ENCODE data around the gene SLC38A10.

SLC38A10 gene

DNA sequence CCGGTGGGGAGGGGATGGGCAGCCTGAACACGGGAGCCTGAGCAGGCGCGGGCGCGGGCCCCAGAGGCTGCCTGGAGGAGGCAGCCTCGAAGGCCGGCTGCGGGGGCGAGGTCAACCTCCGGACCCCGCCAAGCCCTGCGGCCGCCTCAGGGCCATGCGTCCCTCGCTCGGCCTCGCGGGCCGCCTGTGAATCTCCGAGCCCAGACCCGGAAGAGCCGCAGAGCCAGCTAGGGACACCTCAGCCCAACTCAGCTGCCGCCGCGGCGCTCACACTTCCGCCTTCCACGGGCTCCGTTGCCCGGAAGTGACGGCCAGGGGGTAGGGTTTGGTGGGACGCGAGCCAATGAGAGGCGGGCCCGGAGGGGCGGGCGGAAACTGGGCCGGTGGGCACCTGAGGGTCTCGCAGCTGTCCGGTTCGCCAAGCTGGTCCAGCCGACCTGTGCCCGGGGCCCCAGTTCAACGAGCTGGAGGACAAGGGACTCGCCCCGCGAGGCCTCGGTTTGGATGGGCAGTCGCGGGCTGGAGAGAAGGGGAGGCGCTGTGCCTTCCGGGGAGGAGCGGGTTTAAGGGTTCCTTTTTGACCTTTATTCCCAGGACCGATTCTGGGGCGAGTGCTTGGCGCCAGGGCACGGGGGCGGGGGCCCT, at the start of gene SLC38A10:
Gene SLC38A10 (minus strand): TSS at position 277 of the 645 bp plus-strand sequence. CDS start 386 bp downstream, outside the sequence.
- peak; percentile 95 for DNase-seq

DNA sequence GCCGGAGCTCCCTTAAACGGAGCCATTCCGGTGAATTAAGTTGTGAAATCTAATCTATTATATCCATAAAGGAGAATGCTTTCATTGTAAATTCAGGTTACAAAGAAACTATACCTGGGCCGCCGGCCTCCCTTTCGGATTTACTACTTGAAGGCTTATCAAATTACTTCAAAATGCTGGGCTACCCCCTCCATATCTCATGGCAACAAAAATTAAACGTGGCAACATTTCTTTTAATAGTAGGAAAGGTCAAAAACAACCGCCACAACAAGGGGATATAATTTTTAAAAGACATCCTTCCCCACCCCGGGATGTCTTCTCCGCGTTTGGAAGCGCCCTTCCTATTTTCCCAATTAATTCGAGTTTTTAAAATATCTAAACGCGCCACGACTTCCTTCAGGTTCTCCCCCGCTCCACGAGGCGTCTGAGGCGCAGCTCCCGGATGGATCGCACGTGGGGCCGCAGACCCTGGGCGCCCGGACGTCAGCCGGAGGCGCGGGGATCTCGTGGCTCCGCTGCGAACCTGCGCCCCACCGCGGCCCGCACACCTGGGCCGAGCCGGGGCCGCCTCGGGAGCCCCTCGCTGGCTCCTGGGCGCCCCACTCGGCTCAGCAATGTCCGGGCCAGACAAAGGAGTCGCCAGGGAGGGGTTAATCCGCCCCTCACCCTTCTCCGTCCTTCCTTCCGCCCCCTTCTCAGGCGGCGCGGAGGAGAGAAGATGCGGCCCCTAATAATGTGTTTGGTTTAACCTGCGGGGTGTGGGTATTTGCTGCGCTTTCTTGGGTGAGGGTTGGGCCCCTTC, 47.4 kb upstream of the SLC38A10 start:
- no peak for DNase-seq

- DNase-seq: no peak
Measured at GRCh38 chr17:81341516-81342268, 46.6 kb upstream of the SLC38A10 start.

DNA sequence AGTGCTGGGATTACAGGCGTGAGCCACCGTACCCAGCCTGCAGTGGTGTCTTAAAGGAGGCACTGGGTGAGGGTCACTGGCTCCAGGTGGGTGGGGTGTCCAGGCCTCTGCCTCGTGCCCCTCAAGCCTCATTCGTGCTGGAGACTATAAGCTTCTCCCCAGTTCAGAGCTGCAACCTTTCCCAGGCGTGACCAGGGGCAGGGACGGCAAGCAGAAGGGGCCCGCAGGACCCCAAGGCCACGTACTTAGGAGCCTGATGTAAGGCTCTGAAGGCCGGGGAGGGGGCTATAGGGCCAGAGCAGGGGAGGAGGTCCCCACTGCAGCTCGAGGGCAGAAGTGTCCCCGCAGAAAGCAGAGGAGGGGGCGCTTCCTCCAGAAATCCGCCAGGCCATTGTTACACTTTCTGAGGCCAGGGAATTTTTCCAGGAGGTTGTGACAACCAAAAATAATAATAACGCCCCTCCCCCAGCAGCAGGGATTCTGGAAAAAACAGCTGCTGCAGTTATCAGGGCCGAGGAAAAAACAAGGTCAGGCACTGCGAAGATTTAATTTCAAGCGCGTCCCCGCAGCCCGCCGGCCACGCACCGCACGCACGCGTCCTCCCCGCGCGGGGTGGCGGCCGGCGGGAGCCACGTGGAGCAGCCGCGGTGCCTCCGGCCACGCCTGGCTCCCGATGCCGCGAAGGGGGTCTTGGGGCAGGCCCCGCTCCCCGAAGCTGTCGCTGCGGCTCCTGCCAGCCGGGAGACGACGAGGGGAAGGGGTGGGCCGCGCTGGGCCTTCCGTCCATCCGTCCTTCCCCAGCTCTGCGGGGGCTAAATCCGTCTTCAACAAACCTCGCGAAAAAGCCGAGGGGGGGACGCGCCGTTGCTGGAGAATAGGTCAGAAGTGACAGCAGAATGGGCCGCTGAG, 45.8 kb upstream of the SLC38A10 start:
- DNase-seq: no peak

DNA sequence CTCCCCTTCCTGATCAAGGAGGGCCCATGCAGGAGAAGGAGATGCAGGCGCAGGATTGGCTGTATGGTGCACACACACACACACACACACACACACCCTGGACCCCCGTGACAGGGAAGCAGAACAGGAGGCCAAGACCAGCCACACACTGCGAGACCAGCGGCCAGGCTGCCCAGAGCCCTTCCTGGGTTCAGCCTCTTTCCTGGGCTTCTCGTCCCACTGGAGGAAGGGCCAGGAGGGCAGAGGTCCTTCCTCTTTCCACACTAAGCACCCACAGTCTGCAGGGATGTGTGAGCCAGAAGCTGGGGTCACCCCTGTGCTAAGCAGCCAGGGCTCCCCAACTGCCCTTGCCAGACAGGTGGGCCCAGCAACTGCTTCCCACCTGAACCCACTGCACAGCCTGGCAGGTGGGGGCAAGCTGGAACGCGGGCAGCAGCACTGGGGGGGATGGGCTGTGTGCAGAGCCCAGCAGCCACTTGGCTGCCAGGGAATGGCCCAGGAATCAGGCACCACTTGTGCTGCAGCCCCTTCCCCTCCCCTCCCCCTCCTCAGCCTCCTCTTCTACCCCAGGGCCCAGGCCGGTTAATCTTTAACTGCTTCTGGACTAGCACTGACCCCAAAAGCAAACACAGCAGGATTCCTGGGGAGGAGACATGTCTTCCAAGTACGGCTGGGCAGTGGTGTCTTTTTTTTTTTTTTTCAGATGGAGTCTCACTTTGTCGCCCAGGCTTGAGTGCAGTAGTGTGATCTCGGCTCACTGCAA, 44.6 kb upstream of the SLC38A10 start:
- no peak for DNase-seq

DNA sequence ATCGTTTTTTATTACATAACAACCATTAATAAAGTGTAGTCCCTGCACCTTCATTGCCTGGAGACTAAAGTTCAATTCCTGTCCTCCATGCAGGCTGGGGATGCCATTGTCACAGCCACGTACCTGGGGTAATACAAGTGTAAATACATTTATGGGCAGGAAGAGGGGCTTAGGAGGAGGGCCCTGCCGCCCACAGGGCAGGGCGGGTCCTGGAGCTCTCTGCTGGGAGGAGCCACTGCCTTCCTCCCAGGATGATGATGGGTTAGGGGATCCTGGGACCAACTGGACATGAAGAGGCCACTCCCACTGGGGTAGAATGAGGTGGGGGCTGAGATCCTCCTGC, 44.1 kb upstream of the SLC38A10 start:
- DNase-seq: no peak

- no peak for DNase-seq
Measured at GRCh38 chr17:81338274-81339190, 43.4 kb upstream of the SLC38A10 start.

GRCh38 chr17:81337476-81337879, 42.4 kb upstream of the SLC38A10 start:
- DNase-seq: peak; percentile 9

DNA sequence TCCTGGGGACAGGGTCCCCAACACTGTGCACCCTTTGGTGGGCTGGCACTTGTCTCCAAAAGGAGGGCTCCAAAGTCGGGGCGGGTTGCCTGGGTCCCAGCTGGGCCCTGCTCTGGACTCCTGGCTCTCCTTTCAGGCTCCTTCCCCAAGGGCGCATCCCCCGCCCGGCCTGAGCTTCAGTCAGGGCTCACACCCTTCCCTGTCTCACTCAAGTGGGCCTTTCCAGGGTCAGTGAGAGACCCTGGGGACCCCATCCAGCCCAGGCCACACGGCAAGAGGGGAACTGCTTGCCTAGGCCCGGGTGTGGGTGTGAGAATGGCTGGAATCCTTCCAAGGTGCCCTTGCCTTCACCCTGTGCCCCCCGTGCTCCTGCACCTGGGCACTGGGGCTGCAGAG, 41.8 kb upstream of the SLC38A10 start:
- DNase-seq: no peak

DNA sequence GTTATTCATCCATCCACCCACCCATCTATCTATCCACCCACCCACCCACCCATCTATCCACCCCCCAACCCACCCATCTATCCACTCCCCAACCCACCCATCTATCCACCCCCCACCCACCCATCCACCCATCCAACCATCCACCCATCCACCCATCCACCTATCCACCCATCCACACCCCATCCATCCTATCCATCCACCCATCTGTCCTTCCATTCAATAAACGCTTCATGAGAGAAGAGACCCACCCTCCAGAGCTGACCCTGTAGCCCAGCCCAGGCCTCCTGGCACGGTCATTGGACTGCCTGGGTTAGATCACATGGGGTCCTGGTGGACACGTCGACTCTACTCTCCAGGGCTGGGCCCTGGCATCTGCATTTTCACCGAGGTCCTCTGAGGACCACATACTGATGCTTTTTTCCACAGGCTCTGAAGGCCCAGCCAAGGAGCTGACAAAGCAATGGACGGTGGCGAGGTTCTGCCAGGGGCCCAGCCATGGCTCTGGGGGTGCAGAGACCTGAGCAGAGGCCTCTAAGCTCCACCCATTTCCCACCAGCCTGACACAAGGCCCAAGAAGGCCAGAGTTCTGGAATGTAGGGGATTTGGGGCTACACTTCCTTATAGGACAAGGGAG, 41.3 kb upstream of the SLC38A10 start:
- no peak for DNase-seq

- DNase-seq: no peak
Measured at GRCh38 chr17:81335773-81336157, 40.7 kb upstream of the SLC38A10 start.

- DNase-seq: no peak
Measured at GRCh38 chr17:81334987-81335772, 40.1 kb upstream of the SLC38A10 start.

- DNase-seq: no peak
Measured at GRCh38 chr17:81334391-81334901, 39.3 kb upstream of the SLC38A10 start.

- DNase-seq: no peak
Measured at GRCh38 chr17:81333616-81334368, 38.7 kb upstream of the SLC38A10 start.

DNA sequence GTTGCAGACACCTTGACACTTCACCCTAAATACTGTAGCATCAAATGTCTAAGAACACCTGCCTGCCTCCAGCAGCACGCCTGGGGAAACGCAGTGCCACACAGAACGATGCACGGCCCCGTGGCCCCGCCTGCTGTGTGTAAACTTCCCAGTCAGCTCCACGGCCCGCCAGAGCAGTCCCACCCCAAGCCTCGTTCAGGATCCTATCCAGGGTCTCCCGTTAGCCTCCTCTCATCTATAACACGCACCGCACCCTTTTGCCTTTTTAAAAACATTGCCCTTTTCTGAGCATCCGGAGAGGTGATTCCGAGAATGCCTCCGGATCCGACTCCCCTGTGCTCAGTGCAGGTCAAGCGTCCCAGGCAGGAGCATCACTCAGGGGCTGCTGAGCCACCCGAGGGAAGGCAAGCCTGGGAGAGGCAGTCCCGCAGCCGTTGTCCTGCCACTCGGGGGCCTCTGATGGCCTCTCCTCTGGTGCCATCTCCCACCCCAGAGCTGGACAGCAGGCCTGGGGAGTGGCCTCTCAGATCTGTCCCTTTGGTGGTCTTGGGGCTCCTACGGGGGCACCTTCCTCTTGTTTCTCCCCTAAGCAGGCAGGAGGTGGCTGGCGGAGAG, 37.9 kb upstream of the SLC38A10 start:
- no peak for DNase-seq

GRCh38 chr17:81332118-81332834, 37.2 kb upstream of the SLC38A10 start:
- no peak for DNase-seq

DNA sequence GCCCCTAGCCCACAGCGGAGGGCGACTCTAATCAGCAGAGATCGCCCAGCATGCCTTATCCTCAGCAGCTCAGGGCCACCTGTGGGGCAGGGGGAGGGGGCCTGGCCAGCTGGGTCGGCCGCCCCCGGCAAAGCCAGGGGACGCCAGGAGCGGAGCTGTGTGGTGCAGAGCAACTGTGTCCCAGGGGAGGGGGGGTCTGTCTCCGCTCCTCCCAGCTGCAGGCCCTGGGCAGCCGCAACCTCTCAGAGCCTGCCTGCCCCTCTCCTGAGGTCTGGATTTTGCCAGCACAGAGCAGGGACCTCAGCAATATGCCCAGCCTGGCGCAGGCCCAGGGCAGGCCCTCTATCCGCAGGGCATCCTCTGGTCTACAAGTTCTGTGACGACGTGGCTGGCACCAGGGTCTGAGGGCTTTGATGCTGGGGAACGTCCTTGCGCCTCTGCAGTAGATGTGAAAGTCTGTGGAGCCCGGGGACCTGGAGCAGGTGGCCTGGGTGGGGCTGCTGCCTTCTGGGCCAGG, 36.5 kb upstream of the SLC38A10 start:
- DNase-seq: no peak

All from NCI-H774 (cell line).